Heart left ventricle (tissue), 13 donors: ENCODE results near the gene TRIM3.

Source experiments
- CTCF ChIP-seq, 12 donors: fragments of 200-600 bp; sonication (generic) in 4 of 12; IDR thresholded peaks; one replicate each; pipeline versions ENCODE4 v1.5.0 to v1.8.0; 2018 to 2022; ENCODE audit warnings: antibody characterized with exemption in 12 of 12, mild to moderate bottlenecking in 5 of 12
- POLR2A ChIP-seq, 2 donors: fragments of 450-650 bp; IDR thresholded peaks; one replicate each; pipeline ENCODE4 v1.6.1; 2017; ENCODE audit warnings: antibody characterized with exemption in 2 of 2, mild to moderate bottlenecking in 2 of 2, moderate library complexity in 2 of 2
- donor health status: ischemic (EF 13 %, LVEDD 7.1; RV severe dilation, severe dysfunction).
- donor health status: DM: no; HTN: yes; CAD: no.
- donor health status: DM: no; HTN: no; CAD: no.
- donor health status: ischemic (EF 25% LVEDD 6.9; RV normal size, moderate dysfunction).
- donor health status: ischemic (EF 25% LVEDD 5.7; RV mildly dilated, moderate dysfunction).
- donor health status: ischemic (EF 35%, LVEDD 5.7; RV mildly dilated, moderate dysfunction).
- donor health status: nonischemic (EF 11% LVEDD 7.7; RV severe dilation, severe dysfunction).
- donor health status: DM: yes; HTN: yes; CAD: no.
- donor health status: PGD.
- donor health status: ischemic (EF 29% LVEDD 5.4; RV normal size, mild dysfunction).
- donor health status: nonischemic (EF 23%, LVEDD 6.1; RV moderate dilation, normal function).

GRCh38 chr11:6480299-6480914 is 6.7 kb upstream of the TRIM3 start:
- TF ChIP-seq CTCF (IDR thresholded peaks at IDR 0.05) (no peak), POLR2A (IDR thresholded peaks at IDR 0.05) (no peak)
